HK-2 (cell line): ENCODE measurements around the gene CPNE9.

ENCODE experiments used
- DNase-seq: peaks from one replicate; pipeline ENCODE4 v3.0.0-alpha.2; 2018; ENCODE audit not compliant: unreplicated experiment

Gene CPNE9

DNA sequence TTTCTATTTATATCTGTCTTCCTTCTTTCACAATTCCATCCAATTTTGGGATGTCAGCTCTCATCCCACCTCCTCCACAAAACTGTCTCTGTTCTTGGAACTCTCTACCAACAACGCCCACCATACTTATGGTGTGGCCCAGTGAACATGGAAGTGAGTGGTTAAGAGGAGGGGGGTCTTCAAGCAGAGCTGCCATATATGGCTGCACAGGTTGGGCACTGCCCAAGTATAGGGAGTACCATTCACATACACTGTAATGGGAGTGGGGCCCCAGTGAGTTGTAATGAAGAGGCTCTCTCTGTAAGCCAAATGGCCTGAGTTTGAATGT, 74.0 kb downstream of the CPNE9 start:
- DNase-seq, result no peak

DNA sequence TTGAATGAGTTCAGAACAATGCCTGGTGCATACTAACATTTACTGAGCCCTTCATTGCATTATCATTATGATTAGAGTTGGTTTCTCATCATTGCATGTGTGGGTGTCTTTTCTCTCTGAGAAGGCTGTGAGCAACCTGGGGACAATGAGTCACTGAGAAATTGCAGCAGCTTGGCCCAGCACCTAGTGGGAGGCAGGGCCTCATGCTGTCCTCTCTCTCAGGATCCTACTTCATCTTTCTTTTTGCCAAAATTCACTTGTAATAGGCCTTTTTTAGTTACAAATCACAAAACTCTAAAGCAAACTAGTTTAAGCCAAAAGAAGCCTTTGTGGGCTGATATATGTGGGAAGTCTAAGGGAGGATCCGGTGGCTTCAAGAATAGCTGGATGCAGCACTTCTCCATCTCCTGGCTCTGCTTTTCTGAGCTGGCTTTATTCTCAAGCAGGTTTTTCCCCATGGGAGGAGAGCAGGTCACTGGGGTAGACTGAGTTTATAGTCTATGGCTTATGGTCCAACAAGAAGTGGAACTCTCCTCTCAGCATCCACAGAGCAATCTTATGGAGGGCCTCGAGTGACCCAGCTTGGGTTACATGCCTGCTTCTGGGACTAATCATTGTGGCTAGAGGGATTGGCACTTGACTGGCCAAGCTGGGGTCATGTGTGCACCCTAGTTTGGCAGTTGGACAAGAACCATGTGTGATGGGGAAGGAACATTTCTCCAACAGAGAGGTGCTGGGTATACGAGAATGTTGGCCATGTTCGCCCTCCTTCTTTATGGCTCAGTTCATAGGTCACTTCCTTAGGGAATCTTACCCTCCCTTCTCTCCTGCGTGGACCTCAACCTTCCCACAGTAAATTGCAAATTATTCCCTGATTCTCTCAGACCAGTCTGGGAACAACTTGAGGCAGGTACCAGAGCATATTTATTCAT, 74.8 kb downstream of the CPNE9 start:
- no peak for DNase-seq

DNA sequence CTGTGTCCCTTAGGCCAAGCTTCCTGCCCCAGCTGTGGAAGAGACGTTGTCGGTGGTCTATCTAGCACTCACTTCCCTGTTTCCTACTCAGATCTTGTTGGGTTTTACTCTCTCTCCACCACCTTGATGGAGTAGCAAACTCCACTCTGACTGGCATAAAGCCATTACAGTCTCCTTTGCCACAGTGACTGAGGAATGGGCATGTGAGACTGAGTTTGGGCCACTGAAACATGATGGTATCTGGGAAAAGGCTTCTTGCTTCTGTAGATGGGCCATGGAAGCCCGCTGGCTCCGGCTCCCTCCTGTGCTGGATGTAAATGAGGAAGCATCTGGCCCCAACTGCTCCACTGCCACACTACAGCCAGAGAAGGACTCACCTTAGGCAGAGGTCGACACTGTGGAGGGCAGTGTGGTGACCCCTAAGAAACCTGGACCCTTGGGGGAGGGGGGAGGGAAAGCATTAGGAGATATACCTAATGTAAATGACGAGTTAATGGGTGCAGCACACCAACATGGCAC, 75.5 kb downstream of the CPNE9 start:
- no peak for DNase-seq
